OCI-LY3 (cell line): ENCODE results near the gene GLTP.
A peak's percentile ranks its signal among the peaks of the same experiment; 100 is the strongest.
"Not testable (repeated sequence)": the region's sequence is repeated elsewhere in the genome, so short reads cannot be mapped to it uniquely, and the experiment has no call there.

Source experiments
- H2AFZ ChIP-seq: fragments of 200-600, 300-600 bp; shearing (Covaris generic); 2 replicates; pipeline ENCODE4 v1.6.0; 2014; ENCODE audit warnings: antibody characterized with exemption, low read depth, low read length
- H3K27ac ChIP-seq: fragments of 200-600, 300-600 bp; sonication (generic); 2 replicates; pipeline ENCODE4 v1.5.1; 2014; ENCODE audit warnings: mild to moderate bottlenecking, low read length, moderate library complexity, mixed read lengths
- H3K27me3 ChIP-seq: fragments of 200-600, 300-600 bp; sonication (generic); 2 replicates; pipeline ENCODE4 v1.6.1; 2014; ENCODE audit warnings: low read depth, low read length, mixed read lengths
- H3K36me3 ChIP-seq: fragments of 200-600, 300-600 bp; sonication (generic); replicated peaks from 2 replicates; pipeline ENCODE3; 2014; ENCODE audit warnings: low read depth, low read length, mixed read lengths
- H3K4me1 ChIP-seq: fragments of 300-600, 200-600 bp; sonication (generic); 2 replicates; pipeline ENCODE4 v1.6.1; 2014; ENCODE audit warnings: low read length, mixed read lengths
- H3K4me2 ChIP-seq: fragments of 200-600, 300-600 bp; sonication (generic); 2 replicates; pipeline ENCODE4 v1.6.1; 2014; ENCODE audit warnings: low read length, mixed read lengths
- H3K4me3 ChIP-seq: fragments of 300-600, 200-600 bp; sonication (generic); 2 replicates; pipeline ENCODE4 v1.5.1; 2014; ENCODE audit warnings: antibody characterized with exemption, mild to moderate bottlenecking, low read length, moderate library complexity
- H3K79me2 ChIP-seq: fragments of 300-600, 200-600 bp; shearing (Covaris generic); 2 replicates; pipeline ENCODE4 v1.6.1; 2014; ENCODE audit warnings: mild to moderate bottlenecking, low read length, mixed read lengths
- H3K9ac ChIP-seq: fragments of 300-600, 200-600 bp; shearing (Covaris generic); 2 replicates; pipeline ENCODE4 v1.6.0; 2014; ENCODE audit warnings: mild to moderate bottlenecking, low read length, moderate library complexity
- H3K9me3 ChIP-seq: fragments of 200-600, 300-600 bp; shearing (Covaris generic); 2 replicates; pipeline ENCODE4 v1.6.1; 2014; ENCODE audit warnings: low read length, mixed read lengths; ENCODE audit not compliant: insufficient read depth
- H4K20me1 ChIP-seq: fragments of 200-600, 300-600 bp; sonication (generic); 2 replicates; pipeline ENCODE4 v1.6.1; 2016; ENCODE audit warnings: low read length, mixed read lengths; ENCODE audit not compliant: insufficient read depth
- EZH2phosphoT487 ChIP-seq: fragments of 200-600 bp; shearing (Covaris generic); IDR thresholded peaks from 2 replicates; pipeline ENCODE4 v1.6.1; 2018; ENCODE audit warnings: antibody characterized with exemption, mixed run types, low read depth
- TF ChIP-seq, protein P1 (sequence below): fragments of 200-600, 300-600 bp; sonication (generic); IDR thresholded peaks from 2 replicates; pipeline ENCODE4 v1.5.1; 2014; ENCODE audit warnings: antibody characterized with exemption, low read length, low read depth

The GLTP gene

GRCh38 chr12:109880043-109880931 lies at the start of gene GLTP:
GLTP (minus strand) TSS chr12:109880541; CDS start chr12:109880374, 167 bp downstream.
- Histone ChIP-seq H3K27ac (no peak within 1 kb of the TSS), H3K27me3 (peaks cover 12% of the 10 kb centered on the region; the same call in 1 of the 2 replicates), H3K9ac (peak within 1 kb of the TSS; percentile 64), H3K36me3 (no peaks in the 10 kb centered on the region), H3K9me3 (no peaks in the 10 kb centered on the region), H4K20me1 (no peaks in the 10 kb centered on the region), H3K4me2 (peak within 1 kb of the TSS; percentile 97), H3K4me3 (peak within 1 kb of the TSS; percentile 95), H2AFZ (peak within 1 kb of the TSS; percentile 94), H3K79me2 (no peaks in the 10 kb centered on the region), H3K4me1 (peaks cover 38% of the 10 kb centered on the region)
- TF ChIP-seq, protein P1, sequence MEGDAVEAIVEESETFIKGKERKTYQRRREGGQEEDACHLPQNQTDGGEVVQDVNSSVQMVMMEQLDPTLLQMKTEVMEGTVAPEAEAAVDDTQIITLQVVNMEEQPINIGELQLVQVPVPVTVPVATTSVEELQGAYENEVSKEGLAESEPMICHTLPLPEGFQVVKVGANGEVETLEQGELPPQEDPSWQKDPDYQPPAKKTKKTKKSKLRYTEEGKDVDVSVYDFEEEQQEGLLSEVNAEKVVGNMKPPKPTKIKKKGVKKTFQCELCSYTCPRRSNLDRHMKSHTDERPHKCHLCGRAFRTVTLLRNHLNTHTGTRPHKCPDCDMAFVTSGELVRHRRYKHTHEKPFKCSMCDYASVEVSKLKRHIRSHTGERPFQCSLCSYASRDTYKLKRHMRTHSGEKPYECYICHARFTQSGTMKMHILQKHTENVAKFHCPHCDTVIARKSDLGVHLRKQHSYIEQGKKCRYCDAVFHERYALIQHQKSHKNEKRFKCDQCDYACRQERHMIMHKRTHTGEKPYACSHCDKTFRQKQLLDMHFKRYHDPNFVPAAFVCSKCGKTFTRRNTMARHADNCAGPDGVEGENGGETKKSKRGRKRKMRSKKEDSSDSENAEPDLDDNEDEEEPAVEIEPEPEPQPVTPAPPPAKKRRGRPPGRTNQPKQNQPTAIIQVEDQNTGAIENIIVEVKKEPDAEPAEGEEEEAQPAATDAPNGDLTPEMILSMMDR: peak; percentile 18; the same call in 1 of the 2 replicates
- no peak for TF ChIP-seq EZH2phosphoT487

- not testable (repeated sequence) for H3K4me1 ChIP-seq, H3K9me3 ChIP-seq, H3K27ac ChIP-seq, H3K4me3 ChIP-seq, H3K9ac ChIP-seq, H4K20me1 ChIP-seq, H2AFZ ChIP-seq, H3K4me2 ChIP-seq, H3K27me3 ChIP-seq, H3K79me2 ChIP-seq
- H3K36me3 ChIP-seq: peaks cover 43% of the 10 kb centered on the region
Measured at GRCh38 chr12:109929326-109929725, 49.0 kb upstream of the GLTP start.

- Histone ChIP-seq H4K20me1 (no peaks in the 10 kb centered on the region), H3K36me3 (peaks cover 35% of the 10 kb centered on the region), H3K4me2 (no peak overlapping the region), H2AFZ (no peak overlapping the region), H3K4me3 (no peak overlapping the region), H3K79me2 (no peaks in the 10 kb centered on the region), H3K27ac (no peak overlapping the region), H3K27me3 (no peaks in the 10 kb centered on the region), H3K9ac (no peak overlapping the region), H3K9me3 (no peaks in the 10 kb centered on the region), H3K4me1 (peaks cover 5% of the 10 kb centered on the region; the same call in 1 of the 2 replicates)
- TF ChIP-seq EZH2phosphoT487: no peak
- TF ChIP-seq, protein P1: no peak
Measured at GRCh38 chr12:109928058-109928656, 47.8 kb upstream of the GLTP start.

GRCh38 chr12:109927622-109928021 lies 47.3 kb upstream of the GLTP start:
- H3K9ac ChIP-seq: no peak overlapping the region
- H3K9me3 ChIP-seq: no peaks in the 10 kb centered on the region
- no peak overlapping the region for H3K4me3 ChIP-seq
- H3K27ac ChIP-seq: no peak overlapping the region
- no peaks in the 10 kb centered on the region for H3K27me3 ChIP-seq
- peaks cover 29% of the 10 kb centered on the region for H3K36me3 ChIP-seq
- TF ChIP-seq, protein P1: peak; percentile 43
- no peak for TF ChIP-seq EZH2phosphoT487
- H3K4me1 ChIP-seq: peaks cover 5% of the 10 kb centered on the region; the same call in 1 of the 2 replicates
- no peak overlapping the region for H2AFZ ChIP-seq
- no peaks in the 10 kb centered on the region for H3K79me2 ChIP-seq
- H4K20me1 ChIP-seq: no peaks in the 10 kb centered on the region
- no peak overlapping the region for H3K4me2 ChIP-seq
